Neutrophil (primary cell): ENCODE measurements around the gene F7.

Source experiments
- H3K27ac ChIP-seq: fragments of 200-600 bp; sonication (generic); 2 replicates; pipeline ENCODE4 v1.5.1; 2016; ENCODE audit warnings: mild to moderate bottlenecking, moderate library complexity
- H3K27me3 ChIP-seq: fragments of 200-600 bp; sonication (generic); 2 replicates; pipeline ENCODE4 v1.6.0; 2016; ENCODE audit warnings: mild to moderate bottlenecking
- H3K36me3 ChIP-seq: fragments of 200-600 bp; sonication (generic); 2 replicates; pipeline ENCODE4 v1.5.1; 2017
- H3K4me1 ChIP-seq, 2 experiments: fragments of 200-600 bp in 1 of 2; sonication (generic) in 1 of 2; 1 replicate in 1 of 2; 2 replicates in 1 of 2; pipeline versions ENCODE4 v1.5.1 to v1.6.1; 2013 to 2016; ENCODE audit warnings: low read depth in 1 of 2, low read length in 1 of 2, mild to moderate bottlenecking in 1 of 2, moderate library complexity in 1 of 2; ENCODE audit not compliant: control insufficient read depth in 1 of 2, insufficient read depth in 1 of 2
- H3K4me3 ChIP-seq, 2 experiments: fragments of 200-600 bp in 1 of 2; sonication (generic) in 1 of 2; 1 replicate in 1 of 2; 2 replicates in 1 of 2; pipeline ENCODE4 v1.5.1; 2013 to 2016; ENCODE audit warnings: low read depth in 1 of 2, low read length in 1 of 2, mild to moderate bottlenecking in 1 of 2, moderate library complexity in 1 of 2
- H3K9me3 ChIP-seq: fragments of 200-600 bp; sonication (generic); 2 replicates; pipeline ENCODE4 v1.5.1; 2016
- TF ChIP-seq, protein P1 (sequence below): fragments of 200-600 bp; sonication (generic); IDR thresholded peaks from 2 replicates; pipeline ENCODE4 v1.5.1; 2016; ENCODE audit warnings: antibody characterized with exemption

Gene F7

DNA sequence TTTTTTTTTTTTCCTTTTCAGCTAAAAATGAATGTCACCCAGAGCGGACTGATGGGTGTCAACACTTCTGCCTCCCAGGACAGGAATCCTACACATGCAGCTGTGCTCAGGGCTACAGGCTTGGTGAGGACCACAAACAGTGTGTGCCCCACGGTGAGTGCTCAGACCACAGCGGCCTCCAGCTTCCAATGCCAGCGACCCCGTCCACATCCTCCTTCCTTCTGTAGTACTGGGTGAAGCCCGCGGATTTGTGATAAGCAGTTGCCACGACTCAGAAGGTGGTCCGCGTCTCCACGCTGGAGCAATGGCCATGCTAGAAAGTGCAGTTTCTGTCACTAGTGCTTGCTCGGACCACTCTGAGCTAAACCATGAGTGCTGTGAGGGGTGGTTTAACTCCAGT lies 58.9 kb downstream of the F7 start:
- H3K4me1 ChIP-seq, result no peaks in the 10 kb centered on the region
- TF ChIP-seq, protein P1, sequence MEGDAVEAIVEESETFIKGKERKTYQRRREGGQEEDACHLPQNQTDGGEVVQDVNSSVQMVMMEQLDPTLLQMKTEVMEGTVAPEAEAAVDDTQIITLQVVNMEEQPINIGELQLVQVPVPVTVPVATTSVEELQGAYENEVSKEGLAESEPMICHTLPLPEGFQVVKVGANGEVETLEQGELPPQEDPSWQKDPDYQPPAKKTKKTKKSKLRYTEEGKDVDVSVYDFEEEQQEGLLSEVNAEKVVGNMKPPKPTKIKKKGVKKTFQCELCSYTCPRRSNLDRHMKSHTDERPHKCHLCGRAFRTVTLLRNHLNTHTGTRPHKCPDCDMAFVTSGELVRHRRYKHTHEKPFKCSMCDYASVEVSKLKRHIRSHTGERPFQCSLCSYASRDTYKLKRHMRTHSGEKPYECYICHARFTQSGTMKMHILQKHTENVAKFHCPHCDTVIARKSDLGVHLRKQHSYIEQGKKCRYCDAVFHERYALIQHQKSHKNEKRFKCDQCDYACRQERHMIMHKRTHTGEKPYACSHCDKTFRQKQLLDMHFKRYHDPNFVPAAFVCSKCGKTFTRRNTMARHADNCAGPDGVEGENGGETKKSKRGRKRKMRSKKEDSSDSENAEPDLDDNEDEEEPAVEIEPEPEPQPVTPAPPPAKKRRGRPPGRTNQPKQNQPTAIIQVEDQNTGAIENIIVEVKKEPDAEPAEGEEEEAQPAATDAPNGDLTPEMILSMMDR, result no peak
- no peak overlapping the region for H3K27ac ChIP-seq
- H3K4me3 ChIP-seq, result no peak overlapping the region
- no peaks in the 10 kb centered on the region for H3K36me3 ChIP-seq
- no peaks in the 10 kb centered on the region for H3K9me3 ChIP-seq
- peaks cover 69% of the 10 kb centered on the region for H3K27me3 ChIP-seq

DNA sequence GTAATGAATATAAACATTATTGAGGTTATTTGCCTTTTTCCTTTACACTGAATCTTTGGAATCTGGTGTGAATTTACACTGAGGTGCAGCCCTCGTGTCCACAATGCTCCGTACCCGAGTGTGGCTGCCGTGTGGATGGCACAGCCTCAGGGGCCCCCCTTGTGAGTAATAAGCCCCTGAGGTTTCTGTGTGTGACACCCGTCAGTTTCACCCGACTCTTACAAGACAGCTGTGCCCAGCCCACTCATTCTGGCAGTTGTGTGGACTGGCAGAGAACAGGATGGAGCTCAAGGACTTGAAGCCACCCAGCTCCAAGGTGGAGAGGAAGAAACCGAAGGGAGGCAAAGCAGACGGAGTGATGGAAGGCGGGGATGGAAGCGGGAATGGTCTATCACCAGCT lies 60.7 kb downstream of the F7 start:
- Histone ChIP-seq H3K27ac (no peak overlapping the region), H3K27me3 (peaks cover 53% of the 10 kb centered on the region), H3K36me3 (peaks cover 2% of the 10 kb centered on the region), H3K9me3 (no peaks in the 10 kb centered on the region), H3K4me1 (no peaks in the 10 kb centered on the region), H3K4me3 (no peak overlapping the region)
- TF ChIP-seq, protein P1, result no peak

DNA sequence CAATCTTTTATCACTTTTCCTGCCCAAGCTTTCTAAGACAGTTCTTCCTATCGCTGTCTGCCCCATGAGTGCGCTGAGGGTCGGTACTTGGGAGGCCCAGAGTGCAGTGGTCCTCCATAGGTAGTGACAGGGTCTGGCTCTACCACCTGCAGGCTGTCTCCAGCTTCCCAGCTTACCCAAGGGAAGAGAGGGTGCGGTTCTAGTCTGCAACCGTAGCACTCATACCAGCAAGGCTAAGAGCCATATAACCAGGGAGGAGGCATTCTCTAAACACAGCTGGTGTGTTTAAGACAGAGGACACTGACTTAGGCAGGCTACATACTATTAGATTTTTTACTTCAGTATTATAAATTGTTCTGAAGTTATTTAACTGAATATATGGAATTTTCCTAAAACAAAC lies 61.1 kb downstream of the F7 start:
- Histone ChIP-seq H3K9me3 (no peaks in the 10 kb centered on the region), H3K27me3 (peaks cover 48% of the 10 kb centered on the region), H3K27ac (no peak overlapping the region), H3K36me3 (peaks cover 6% of the 10 kb centered on the region), H3K4me3 (no peak overlapping the region), H3K4me1 (no peaks in the 10 kb centered on the region)
- TF ChIP-seq, protein P1, result no peak

DNA sequence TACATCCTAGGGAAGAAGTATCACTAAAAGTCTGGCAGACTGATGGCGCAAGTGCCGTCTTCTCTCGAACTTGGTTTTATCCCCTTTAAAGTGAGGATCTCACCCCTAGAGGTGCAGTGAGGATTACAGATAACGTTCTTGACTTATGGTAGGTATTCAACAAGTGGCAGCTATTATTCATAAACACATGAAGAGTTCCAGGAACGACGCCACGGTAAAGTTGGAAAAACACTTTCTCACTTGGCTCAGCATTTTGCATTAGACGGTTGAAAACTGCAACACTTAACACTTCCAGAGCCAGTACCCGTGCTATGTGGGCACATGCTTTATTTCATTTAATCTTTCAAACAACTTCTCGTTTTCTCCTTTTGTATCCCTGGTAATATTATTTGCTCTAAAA lies 61.6 kb downstream of the F7 start:
- Histone ChIP-seq H3K36me3 (peaks cover 11% of the 10 kb centered on the region), H3K27me3 (peaks cover 44% of the 10 kb centered on the region), H3K9me3 (no peaks in the 10 kb centered on the region), H3K27ac (no peak overlapping the region), H3K4me1 (no peaks in the 10 kb centered on the region), H3K4me3 (no peak overlapping the region)
- TF ChIP-seq, protein P1, result no peak

DNA sequence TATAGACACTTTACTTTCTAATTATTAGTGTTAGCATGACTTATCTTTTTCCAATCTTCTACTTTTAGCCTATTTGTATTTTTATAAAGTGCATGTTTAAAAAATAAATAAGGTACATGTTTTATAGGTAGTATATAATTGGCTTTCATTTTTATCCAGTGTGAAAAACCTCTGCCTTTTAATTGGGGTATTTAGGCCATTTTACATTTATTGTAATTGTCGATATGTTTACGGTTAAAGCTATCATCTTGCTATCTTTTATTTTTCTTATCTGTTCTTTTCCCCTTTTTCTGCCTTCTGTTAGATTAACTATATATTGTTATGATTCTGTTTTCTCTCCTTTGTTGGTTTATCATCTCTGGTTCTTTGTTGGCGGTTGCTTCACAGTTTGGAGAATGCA lies 62.0 kb downstream of the F7 start:
- Histone ChIP-seq H3K36me3 (peaks cover 13% of the 10 kb centered on the region), H3K27ac (no peak overlapping the region), H3K9me3 (no peaks in the 10 kb centered on the region), H3K27me3 (peaks cover 43% of the 10 kb centered on the region), H3K4me3 (no peak overlapping the region), H3K4me1 (no peaks in the 10 kb centered on the region)
- TF ChIP-seq, protein P1, result no peak

DNA sequence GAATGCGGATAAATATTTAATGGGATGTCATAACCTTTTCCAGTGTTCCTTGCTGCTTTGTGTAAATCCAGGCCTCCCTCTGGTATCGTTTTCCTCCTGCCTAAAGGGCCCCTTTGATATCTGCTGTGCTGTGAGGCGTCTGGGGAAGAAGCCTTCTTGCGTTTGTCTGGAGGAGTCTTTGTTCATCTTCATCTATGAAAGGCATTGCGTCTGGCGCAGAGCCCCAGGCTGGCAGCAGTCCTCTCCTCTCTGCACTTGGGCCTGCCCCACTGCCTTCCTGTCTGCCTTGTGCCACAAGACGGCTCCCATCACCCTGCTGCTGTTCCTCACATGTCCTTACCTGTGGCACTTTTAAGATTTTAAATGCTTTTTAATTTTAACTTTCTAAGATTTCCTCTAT lies 62.6 kb downstream of the F7 start:
- no peaks in the 10 kb centered on the region for H3K9me3 ChIP-seq
- no peak overlapping the region for H3K4me3 ChIP-seq
- peaks cover 13% of the 10 kb centered on the region for H3K36me3 ChIP-seq
- peaks cover 37% of the 10 kb centered on the region for H3K27me3 ChIP-seq
- TF ChIP-seq, protein P1, result no peak
- H3K27ac ChIP-seq, result no peak overlapping the region
- no peaks in the 10 kb centered on the region for H3K4me1 ChIP-seq
